Measurements from ENCODE around the gene SLC38A5. TPM values are rescaled to one million over a fixed set of nuclear protein-coding genes. Genes with fewer than 3 reads are reported as not detected.
"Not testable (repeated sequence)": the region's sequence is repeated elsewhere in the genome, so short reads cannot be mapped to it uniquely, and the experiment has no call there.

The SLC38A5 gene
- total RNA-seq, 1 experiment from 2014 or later = 0.33 TPM

DNA sequence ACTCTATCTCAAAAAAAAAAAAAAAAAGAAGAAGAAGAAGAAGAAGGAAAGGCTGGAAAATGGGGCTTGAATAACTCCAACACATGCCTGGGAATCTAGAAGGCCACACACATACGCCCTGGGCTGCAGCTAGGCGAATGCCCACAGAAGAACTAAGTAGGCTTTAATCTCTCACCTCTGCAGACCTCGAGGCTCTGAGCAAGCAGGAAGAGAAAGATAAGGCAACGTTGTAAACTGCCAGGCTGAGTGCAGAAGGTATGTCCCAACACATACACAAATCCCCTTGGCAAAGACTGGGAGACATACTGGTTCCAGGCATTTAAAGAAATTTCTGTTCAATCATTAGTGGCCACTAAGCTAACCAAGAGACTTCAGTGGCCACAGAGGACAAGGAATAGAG is 18.4 kb downstream of the SLC38A5 start:
- H3K27me3 Mint-ChIP-seq (ENCODE audit: unreplicated experiment) = no peaks in the 10 kb centered on the region
- H3K9me3 Mint-ChIP-seq (ENCODE audit: low read depth, unreplicated experiment) = no peaks in the 10 kb centered on the region
- no peaks in the 10 kb centered on the region for H3K4me1 Mint-ChIP-seq (ENCODE audit: low read depth, unreplicated experiment)

DNA sequence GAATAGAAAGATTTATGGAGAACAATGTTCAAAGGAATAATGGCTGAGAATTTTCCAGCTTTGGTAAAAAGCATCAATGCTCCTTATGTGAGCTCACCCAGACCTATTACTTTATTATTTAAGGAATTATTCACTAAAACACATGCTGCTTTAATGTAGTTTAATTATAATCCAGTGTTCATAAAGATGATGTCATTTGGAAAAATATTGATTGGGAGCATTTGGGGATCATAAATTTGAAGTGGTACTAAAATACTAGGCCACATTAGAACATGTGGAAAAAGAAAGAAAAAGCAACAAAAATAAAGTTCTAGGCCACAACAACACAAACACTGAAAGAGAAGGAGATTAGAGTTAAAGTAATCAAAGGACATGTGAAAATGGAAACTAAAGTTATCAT is 20.0 kb downstream of the SLC38A5 start:
- H3K4me1 Mint-ChIP-seq (ENCODE audit: low read depth, unreplicated experiment) = no peaks in the 10 kb centered on the region
- no TSS peak for BruUV-seq (replicated peaks)
- no peak for DNase-seq
- TF ChIP-seq, protein P1, sequence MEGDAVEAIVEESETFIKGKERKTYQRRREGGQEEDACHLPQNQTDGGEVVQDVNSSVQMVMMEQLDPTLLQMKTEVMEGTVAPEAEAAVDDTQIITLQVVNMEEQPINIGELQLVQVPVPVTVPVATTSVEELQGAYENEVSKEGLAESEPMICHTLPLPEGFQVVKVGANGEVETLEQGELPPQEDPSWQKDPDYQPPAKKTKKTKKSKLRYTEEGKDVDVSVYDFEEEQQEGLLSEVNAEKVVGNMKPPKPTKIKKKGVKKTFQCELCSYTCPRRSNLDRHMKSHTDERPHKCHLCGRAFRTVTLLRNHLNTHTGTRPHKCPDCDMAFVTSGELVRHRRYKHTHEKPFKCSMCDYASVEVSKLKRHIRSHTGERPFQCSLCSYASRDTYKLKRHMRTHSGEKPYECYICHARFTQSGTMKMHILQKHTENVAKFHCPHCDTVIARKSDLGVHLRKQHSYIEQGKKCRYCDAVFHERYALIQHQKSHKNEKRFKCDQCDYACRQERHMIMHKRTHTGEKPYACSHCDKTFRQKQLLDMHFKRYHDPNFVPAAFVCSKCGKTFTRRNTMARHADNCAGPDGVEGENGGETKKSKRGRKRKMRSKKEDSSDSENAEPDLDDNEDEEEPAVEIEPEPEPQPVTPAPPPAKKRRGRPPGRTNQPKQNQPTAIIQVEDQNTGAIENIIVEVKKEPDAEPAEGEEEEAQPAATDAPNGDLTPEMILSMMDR (IDR thresholded peaks at IDR 0.05; ENCODE audit: unreplicated experiment) = no peak
- H3K27me3 Mint-ChIP-seq (ENCODE audit: unreplicated experiment) = no peaks in the 10 kb centered on the region
- H3K4me3 Mint-ChIP-seq (ENCODE audit: low read depth, unreplicated experiment) = no peak overlapping the region
- no peak overlapping the region for H3K27ac Mint-ChIP-seq (ENCODE audit: unreplicated experiment)
- no peaks in the 10 kb centered on the region for H3K9me3 Mint-ChIP-seq (ENCODE audit: low read depth, unreplicated experiment)
- H3K36me3 Mint-ChIP-seq (ENCODE audit: insufficient read depth, unreplicated experiment) = no peaks in the 10 kb centered on the region
- CTCF ChIA-PET = no interaction called here
- intact Hi-C loops (cut with micrococcal nuclease; ENCODE audit: unreplicated experiment) = no loop called here

More for the DNA sequence above, 18.4 kb downstream of the SLC38A5 start:
- no TSS peak for BruUV-seq (replicated peaks)
- H3K4me3 Mint-ChIP-seq (ENCODE audit: low read depth, unreplicated experiment) = no peak overlapping the region
- TF ChIP-seq, protein P1 (IDR thresholded peaks at IDR 0.05; ENCODE audit: unreplicated experiment) = no peak
- H3K27ac Mint-ChIP-seq (ENCODE audit: unreplicated experiment) = no peak overlapping the region
- no peaks in the 10 kb centered on the region for H3K36me3 Mint-ChIP-seq (ENCODE audit: insufficient read depth, unreplicated experiment)
- CTCF ChIA-PET = no interaction called here
- no peak for DNase-seq
- intact Hi-C loops (cut with micrococcal nuclease; ENCODE audit: unreplicated experiment) = no loop called here

DNA sequence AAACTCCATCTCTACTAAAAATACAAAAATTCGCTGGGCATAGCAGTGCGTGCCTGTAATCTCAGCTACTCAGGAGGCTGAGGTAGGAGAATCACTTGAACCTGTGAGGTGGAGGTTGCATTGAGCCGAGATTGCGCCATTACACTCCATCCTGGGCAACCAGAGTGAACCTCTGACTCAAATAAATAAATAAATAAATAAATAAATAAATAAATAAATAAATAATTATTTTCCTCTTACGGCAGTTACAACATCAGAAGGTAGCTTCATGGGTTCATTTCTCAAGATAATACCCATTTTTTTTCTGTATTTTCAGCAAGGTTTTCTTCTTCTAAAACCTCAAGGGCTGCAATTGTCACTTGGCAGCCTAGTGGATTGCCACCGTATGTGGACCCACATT is 22.9 kb downstream of the SLC38A5 start:
- H3K4me3 Mint-ChIP-seq (ENCODE audit: low read depth, unreplicated experiment); intact Hi-C loops (cut with micrococcal nuclease; ENCODE audit: unreplicated experiment); H3K4me1 Mint-ChIP-seq (ENCODE audit: low read depth, unreplicated experiment); CTCF ChIA-PET; H3K36me3 Mint-ChIP-seq (ENCODE audit: insufficient read depth, unreplicated experiment); H3K27ac Mint-ChIP-seq (ENCODE audit: unreplicated experiment); H3K27me3 Mint-ChIP-seq (ENCODE audit: unreplicated experiment); H3K9me3 Mint-ChIP-seq (ENCODE audit: low read depth, unreplicated experiment); DNase-seq; BruUV-seq (replicated peaks): not testable (repeated sequence)

DNA sequence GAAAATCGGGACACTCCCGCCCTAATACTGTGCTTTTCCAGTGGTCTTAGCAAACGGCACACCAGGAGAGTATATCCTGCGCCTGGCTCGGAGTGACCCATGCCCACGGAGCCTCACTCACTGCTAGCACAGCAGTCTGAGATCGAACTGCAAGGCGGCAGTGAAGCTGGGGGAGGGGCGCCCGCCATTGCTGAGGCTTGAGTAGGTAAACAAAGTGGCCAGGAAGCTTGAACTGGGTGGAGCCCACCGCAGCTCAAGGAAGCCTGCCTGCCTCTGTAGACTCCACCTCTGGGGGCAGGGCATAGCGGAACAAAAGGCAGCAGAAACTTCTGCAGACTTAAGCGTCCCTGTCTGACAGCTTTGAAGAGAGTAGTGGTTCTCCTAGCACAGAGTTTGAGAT is 36.3 kb downstream of the SLC38A5 start:
- CTCF ChIA-PET; BruUV-seq (replicated peaks); H3K36me3 Mint-ChIP-seq (ENCODE audit: insufficient read depth, unreplicated experiment); intact Hi-C loops (cut with micrococcal nuclease; ENCODE audit: unreplicated experiment); H3K27me3 Mint-ChIP-seq (ENCODE audit: unreplicated experiment); H3K4me1 Mint-ChIP-seq (ENCODE audit: low read depth, unreplicated experiment); H3K9me3 Mint-ChIP-seq (ENCODE audit: low read depth, unreplicated experiment); H3K27ac Mint-ChIP-seq (ENCODE audit: unreplicated experiment): not testable (repeated sequence)
- peak; percentile 42 for DNase-seq
- H3K4me3 Mint-ChIP-seq (ENCODE audit: low read depth, unreplicated experiment) = peak overlapping the region; percentile 41

DNA sequence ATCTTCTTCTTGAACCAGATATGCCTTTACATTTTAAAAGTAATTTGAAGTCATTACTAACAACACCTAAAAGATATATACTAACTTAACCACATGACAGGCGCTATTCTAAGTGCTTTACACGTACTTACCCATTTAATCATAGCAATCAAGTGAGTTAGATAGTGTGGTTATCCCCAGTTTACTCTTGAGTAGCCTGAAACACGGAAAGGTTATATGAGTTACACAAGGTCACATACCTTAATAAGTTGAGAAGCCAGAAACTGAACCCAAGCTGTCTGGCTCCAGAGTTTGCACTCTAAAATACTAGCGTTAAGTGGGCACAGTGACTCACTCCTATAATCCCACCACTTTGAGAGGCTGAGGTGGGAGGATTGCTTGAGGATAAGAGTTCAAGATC is 39.9 kb downstream of the SLC38A5 start:
- BruUV-seq (replicated peaks); CTCF ChIA-PET; H3K9me3 Mint-ChIP-seq (ENCODE audit: low read depth, unreplicated experiment); H3K27me3 Mint-ChIP-seq (ENCODE audit: unreplicated experiment); intact Hi-C loops (cut with micrococcal nuclease; ENCODE audit: unreplicated experiment); H3K4me1 Mint-ChIP-seq (ENCODE audit: low read depth, unreplicated experiment); DNase-seq; H3K27ac Mint-ChIP-seq (ENCODE audit: unreplicated experiment); H3K36me3 Mint-ChIP-seq (ENCODE audit: insufficient read depth, unreplicated experiment); H3K4me3 Mint-ChIP-seq (ENCODE audit: low read depth, unreplicated experiment): not testable (repeated sequence)

DNA sequence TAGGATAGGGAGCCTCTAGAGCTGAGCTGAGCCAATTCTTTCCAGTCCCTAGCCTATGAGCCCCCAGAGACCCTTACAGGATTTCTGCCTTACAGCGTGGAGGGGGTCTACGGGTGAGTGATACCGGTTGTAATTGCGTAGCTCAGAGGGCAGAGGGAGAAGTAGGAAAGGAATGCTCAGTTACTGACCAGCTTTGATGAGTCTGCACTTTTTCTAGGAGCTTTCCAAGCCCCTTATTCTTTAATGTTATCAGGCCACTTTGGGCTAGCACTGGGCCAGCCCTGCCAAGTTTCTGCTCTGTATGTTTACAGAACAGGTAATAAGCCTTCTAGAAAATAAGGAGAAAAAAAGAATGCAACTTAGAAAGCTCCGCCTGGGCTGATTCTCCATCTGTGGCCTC is 40.5 kb downstream of the SLC38A5 start:
- CTCF ChIA-PET; H3K27me3 Mint-ChIP-seq (ENCODE audit: unreplicated experiment); H3K36me3 Mint-ChIP-seq (ENCODE audit: insufficient read depth, unreplicated experiment); H3K27ac Mint-ChIP-seq (ENCODE audit: unreplicated experiment); BruUV-seq (replicated peaks); H3K4me3 Mint-ChIP-seq (ENCODE audit: low read depth, unreplicated experiment); H3K9me3 Mint-ChIP-seq (ENCODE audit: low read depth, unreplicated experiment); H3K4me1 Mint-ChIP-seq (ENCODE audit: low read depth, unreplicated experiment); DNase-seq; intact Hi-C loops (cut with micrococcal nuclease; ENCODE audit: unreplicated experiment): not testable (repeated sequence)

DNA sequence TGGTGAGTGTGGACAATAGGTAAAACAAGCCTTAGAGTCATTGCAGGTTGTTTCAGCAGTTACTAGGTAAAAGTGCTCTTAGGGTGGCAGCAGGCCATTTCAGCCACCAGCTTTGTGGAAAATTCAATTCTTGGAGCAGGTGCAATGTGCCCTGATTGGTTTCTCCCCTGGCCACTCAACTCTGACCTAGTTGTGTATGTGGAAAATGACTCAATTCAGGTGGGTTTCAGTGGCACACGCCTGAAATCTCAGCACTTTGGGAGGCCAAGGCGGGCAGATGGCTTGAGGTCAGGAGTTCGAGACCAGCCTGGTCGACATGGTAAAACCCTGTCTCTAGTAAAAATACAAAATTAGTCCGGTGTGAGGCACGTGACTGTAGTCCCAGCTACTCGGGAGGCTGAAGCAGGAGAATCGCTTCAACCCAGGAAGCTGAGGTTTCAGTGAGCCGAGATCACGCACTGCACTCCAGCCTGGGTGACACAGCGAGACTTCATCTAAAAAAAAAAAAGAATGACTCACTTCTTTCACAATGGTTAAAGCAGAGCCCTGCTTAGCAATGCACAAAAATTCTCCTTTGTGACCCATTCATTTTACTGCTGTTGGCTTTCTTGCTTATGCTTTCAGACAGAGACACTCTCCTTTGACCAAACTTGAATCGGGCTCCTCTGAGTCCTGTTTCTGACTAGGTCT is 42.9 kb downstream of the SLC38A5 start:
- BruUV-seq (replicated peaks); H3K9me3 Mint-ChIP-seq (ENCODE audit: low read depth, unreplicated experiment); intact Hi-C loops (cut with micrococcal nuclease; ENCODE audit: unreplicated experiment); H3K4me3 Mint-ChIP-seq (ENCODE audit: low read depth, unreplicated experiment); CTCF ChIA-PET; H3K4me1 Mint-ChIP-seq (ENCODE audit: low read depth, unreplicated experiment); H3K27me3 Mint-ChIP-seq (ENCODE audit: unreplicated experiment); H3K36me3 Mint-ChIP-seq (ENCODE audit: insufficient read depth, unreplicated experiment); H3K27ac Mint-ChIP-seq (ENCODE audit: unreplicated experiment); DNase-seq: not testable (repeated sequence)

DNA sequence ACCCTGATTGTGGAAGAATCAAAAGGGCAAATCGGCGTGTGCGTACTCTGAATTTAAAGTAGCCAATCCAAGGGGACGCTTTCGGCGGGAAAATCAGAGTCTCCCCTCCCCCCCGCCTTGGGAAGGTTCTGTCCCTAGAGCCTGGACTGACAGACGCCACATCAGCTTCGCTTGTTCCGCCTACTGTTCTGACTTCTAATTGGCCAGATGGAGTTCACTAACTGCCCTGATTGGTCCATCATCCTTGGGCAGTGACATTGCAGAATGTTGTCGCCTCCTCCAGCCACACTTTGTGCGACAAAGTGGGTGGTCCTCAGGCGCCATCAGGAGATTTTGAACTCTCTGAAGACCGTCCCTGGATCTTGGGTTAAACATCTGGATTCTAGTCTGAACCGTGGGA is 58.2 kb downstream of the SLC38A5 start, which contains the start of gene SSX4B:
Gene SSX4B (minus strand): TSS at position 101 of the 400 bp plus-strand sequence. CDS start 588 bp downstream, outside the sequence.
- H3K27me3 Mint-ChIP-seq (ENCODE audit: unreplicated experiment); CTCF ChIA-PET; H3K27ac Mint-ChIP-seq (ENCODE audit: unreplicated experiment); H3K4me1 Mint-ChIP-seq (ENCODE audit: low read depth, unreplicated experiment); H3K36me3 Mint-ChIP-seq (ENCODE audit: insufficient read depth, unreplicated experiment); BruUV-seq (replicated peaks); H3K9me3 Mint-ChIP-seq (ENCODE audit: low read depth, unreplicated experiment); intact Hi-C loops (cut with micrococcal nuclease; ENCODE audit: unreplicated experiment); H3K4me3 Mint-ChIP-seq (ENCODE audit: low read depth, unreplicated experiment); DNase-seq: not testable (repeated sequence)

Data from Calu3 (cell line).